Measurements from ENCODE around the gene PRMT7.
"Not testable (repeated sequence)": the region's sequence is repeated elsewhere in the genome, so short reads cannot be mapped to it uniquely, and the experiment has no call there.

PRMT7 gene

DNA sequence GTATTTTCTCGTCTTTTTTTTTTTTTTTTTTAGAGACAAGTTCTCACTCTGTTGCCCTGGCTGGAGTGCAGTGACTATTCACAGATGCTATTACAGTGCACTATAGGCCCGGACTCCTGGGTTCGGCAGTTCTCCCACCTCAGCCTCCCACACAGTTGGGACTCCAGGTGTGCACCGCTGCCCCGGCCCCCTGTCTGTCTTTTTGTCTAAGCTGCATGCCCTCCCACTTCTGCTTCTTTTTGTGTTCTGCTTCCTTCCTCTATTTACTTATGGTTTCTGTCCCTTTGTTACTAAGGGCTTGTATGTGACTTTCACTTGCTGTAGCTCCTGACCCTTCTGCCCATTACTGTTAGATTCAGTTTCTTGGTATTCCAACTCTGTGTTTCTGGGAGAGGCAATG is 26.0 kb upstream of the PRMT7 start:
- DNase-seq, result no peak

DNA sequence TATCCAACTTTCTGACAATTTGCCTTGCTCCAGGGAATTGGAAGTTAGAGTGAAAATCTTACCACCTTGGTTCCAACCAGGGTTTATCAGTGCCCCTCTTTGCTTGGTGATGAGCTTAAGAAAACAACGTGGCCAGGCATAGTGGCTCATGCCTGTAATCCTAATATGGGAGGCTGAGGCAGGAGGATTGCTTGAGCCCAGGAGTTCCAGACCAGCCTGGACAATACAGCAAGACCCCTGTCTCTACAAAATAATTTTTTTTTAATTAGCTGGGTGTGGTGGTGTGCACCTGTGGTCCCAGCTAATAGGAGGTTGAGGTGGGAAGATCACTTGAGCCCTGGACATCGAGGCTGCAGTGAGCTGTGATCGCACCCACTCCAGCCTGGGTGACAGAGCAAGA is 25.1 kb upstream of the PRMT7 start:
- no peak for DNase-seq

DNA sequence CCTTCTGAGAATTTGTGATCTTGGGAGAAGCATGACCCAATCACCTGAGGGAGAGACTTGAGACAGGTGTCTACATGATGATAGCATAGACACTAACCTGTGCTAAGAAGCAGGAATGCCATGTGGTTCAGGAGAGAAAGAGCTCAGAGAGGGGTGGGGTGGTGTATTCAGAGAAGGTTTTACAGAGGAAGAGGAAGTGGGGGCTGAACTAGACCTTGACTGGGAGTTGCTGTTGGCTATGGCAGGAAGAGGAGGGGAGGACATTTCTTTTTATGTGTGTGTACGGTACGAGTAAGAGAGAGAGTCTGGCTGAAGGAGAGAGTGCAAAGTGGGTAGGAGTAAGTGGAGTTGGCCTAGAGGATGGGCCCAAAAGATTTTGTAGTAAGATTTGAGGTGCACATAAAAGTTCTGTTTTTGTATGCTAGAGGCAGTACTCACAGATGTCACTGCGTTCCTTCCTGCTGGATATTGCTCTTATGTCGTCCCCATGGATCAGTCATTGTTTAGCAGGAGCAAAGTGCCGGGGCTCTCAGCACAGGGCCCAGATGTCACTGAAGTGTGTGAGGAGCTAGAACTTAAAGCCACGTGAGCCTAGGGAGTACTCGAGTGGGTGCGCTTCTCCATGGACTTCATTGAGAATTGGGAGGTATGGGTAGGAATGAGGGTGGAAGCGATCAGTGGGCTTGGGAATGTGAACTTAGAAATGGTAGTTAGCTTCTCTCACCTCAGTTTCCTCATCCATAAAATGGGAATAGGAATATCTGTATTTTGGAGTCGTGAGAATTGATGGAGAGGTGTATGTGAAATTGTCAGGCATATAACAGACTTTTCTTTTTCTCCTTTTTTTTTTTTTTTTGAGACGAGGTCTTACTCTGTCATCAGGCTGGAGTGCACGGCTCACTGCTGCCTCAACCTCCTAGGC is 24.4 kb upstream of the PRMT7 start:
- DNase-seq, result no peak

DNA sequence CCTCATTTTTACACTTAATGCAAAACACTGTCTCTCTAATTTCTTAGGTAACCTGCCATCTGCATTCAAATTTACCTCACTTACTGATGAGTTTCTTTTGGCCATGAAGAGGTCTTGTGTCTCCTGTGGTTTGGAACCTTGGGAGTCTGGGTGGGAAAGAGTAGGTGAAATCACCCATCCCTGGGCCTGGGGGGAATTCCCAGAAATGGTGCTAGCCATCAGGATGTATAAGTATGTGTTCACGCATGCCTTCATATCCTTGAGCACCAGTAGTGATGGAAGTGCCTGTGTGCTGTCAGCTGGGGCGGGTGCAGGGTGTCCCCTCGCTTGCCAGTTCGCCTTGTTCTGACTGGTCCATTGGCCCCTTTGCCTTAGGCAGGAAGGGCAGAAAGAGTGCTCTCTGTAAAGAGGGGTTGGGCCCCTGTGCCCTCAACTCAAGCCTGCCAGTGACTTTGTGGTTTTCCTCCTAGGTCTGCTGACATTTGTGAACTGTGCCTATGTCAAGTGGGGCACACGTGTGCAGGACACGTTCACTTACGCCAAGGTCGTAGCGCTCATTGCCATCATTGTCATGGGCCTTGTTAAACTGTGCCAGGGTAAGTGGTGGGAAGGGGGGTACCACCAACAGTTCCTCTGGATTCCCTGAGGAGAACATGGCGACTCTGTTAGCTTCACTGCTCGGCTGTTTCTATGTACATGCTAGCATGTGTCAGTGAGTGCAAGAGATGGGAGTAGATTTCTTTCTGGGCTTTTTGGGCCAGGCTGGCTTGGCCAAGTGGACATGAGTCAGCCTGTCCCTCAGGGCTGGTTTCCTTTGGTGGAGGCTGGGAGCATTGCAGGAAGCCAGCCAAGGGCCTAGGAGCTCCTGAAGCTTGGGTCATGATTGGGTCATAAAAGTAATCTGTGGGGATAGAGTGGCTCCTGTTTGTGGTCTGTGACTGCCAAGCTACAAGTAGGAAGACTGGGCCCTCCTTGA is 23.3 kb upstream of the PRMT7 start:
- DNase-seq, result no peak

DNA sequence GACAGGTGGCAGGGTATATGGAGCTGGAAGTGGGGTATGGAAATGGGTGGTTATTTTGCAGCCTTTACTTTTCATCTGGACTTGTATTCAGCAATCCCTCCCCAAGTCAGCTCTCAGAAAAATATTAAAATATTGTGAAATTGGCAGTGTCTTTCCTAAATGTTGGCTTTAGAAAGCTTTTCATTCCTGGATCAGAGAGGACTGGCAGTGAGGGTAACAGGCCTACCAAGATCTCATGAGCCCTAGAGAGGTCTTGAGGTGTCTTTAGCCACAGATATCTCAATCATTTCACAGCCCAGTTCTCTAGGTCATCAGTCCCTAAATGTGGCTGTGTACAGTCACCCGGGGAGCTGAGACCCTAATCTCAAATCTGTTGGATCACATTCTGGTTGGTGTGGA is 22.6 kb upstream of the PRMT7 start:
- DNase-seq, result no peak

DNA sequence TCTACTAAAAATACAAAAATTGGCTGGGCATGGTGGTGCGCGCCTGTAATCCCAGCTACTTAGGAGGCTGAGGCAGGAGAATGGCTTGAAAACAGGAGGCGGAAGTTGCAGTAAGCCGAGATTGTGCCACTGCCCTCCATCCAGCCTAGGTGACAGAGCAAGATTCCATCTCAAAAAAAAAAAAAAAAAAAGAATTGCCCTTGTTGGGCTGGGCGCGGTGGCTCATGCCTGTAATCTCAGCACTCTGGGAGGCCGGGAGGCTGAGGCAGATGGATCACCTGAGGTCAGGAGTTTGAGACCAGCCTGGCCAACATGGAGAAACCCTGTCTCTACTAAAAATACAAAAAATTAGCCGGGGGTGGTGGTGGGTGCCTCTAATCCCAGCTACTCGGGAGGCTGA is 22.0 kb upstream of the PRMT7 start:
- DNase-seq, result not testable (repeated sequence)

DNA sequence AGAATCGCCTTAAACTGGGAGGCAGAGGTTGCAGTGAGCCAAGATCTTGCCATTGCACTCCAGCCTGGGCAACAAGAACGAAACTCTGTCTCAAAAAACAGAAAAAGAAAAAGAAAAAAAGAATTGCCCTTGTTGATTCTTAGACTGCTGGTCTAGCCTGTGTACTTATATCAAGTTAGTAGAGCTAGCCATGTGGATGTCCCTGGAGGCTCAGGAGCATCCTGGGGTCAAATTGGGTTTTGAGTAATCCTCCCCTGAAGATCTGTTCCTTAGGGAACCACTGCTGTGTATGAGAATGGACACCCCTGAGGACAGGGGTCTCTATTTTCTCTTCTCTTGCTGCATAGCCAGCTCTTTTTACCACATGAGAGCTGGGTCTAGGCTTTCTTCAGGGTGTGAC is 21.6 kb upstream of the PRMT7 start:
- DNase-seq, result no peak

DNA sequence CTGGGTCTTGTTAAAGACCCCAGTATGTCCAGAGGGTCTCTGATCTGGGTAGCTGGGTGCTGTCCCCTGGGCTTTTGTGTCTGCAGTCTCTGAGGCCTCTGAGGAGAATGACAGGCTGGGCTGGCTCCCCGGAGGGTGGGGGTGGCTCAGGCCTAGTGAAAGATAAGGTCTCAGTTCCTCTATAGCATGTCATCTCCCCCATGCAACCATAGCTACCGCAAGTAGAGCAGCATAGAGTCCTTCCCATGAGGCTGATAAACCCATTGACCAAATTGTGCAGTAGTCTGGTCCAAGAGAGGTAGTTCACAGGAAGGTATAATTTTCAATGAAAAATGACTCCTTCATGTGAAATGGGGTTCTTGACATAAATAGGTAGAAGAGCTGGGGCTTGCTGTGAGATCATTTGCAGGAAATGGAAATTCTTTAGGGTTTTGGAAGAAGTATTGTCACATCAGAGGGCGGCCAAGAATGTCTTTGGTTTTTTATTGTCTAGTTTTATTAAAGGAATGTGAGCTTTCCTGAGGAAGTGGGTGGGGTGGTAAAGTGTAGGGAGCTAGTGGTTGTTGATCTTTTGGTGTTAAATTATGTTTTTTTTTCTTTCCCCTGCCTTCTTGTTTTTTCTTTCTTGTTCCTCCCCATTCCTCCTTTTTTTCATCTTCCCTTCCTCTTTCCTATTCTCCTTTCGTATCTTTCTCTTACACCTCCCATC is 21.0 kb upstream of the PRMT7 start:
- DNase-seq, result no peak

DNA sequence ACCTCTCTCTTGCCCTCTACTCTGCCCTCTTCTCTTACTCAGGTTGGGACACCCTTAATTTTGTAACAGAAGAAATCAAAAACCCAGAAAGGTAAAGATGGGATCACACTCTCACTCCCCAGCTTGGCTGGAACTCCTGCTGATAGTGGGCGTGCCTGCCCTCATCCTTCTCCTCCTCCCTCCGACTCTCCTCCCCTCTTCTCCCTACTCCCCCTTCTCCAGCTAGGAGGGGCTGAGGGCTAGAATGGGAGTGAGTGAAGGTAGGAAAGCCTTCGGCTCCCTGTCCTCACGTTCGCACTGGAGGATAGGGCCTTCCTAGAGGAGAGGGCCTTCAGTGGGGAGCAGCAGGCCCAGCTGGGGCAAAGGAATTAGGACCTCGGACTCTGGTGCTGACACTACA is 20.4 kb upstream of the PRMT7 start:
- DNase-seq, result no peak

DNA sequence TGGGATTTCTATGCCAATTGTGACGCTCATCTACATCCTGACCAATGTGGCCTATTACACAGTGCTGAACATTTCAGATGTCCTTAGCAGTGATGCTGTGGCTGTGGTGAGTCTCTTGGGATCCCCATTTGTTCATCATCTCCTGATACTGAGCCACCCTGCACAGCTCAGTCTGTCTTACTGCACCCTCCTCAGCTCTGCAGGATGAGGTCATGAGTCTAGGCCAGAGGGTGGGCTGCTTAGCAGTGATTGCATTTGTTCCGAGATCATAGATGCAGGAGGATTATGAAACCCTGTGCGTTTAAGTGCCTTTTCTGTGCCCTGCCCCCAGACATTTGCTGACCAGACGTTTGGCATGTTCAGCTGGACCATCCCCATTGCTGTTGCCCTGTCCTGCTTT is 19.6 kb upstream of the PRMT7 start:
- no peak for DNase-seq

DNA sequence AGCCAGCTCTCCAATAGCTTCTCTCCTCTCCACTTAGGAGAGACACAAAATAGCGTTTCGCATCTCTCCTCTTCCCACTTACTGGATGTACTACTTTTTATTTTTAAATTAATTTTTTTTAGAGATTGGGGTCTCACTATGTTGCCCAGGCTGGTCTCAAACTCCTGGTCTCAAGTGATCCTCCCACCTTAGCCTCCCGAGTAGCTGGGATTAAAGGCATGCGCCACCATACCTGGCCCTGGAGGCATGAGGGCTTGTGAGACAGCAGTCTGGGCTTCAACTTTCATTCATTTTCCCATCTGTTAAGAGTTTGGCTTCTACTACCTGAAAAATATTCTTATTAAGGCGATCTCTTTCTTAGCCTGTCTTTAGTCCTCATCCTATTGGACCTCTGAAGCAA is 18.4 kb upstream of the PRMT7 start:
- no peak for DNase-seq

DNA sequence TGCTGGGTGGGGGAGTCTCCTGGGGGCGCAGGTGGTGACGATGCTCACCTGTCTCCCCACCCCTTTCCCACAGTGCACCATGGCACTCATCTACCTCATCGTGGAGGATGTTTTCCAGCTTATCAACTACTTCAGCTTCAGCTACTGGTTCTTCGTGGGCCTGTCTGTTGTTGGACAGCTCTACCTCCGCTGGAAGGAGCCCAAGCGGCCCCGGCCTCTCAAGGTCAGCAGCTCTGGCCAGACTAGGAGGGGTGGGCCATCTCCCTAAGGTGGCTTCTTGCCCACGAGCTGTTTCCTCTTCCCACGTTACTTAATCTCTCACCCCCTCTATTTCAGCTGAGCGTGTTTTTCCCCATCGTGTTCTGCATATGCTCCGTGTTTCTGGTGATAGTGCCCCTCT is 14.5 kb upstream of the PRMT7 start:
- DNase-seq, result no peak

DNA sequence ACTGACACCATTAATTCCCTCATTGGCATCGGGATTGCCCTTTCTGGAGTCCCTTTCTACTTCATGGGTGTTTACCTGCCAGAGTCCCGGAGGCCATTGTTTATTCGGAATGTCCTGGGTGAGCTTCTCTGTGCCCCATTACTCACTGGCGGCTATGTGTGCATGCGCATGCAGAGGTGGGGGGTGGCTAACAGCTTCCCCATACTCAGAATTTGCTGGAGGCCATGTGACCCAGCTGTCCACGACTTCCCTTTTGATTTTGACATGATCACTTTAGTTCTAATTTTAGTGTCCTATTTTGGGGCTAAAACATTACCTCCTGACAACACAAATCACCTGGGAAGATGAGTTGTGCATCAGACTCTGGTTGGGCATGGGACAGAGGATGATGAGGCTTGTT is 14.1 kb upstream of the PRMT7 start:
- no peak for DNase-seq

DNA sequence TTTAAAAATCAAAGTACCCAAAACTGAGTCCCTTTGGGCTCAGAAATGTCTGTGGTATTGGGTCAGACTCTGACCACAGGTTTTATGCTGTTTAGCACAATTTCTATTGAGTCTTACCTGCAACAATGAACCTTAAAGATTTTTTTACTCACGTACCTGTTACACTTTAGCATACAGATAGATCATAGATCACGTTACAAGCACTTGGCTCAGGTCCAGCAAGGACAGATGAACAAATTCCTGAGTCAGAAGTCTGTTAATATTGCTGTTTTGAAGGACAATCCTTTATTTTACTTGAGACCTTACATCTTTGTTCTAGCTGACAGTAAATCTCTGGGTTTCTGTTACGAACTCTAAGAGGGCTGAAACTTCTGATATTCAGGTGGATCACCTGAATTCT is 12.9 kb upstream of the PRMT7 start:
- no peak for DNase-seq

DNA sequence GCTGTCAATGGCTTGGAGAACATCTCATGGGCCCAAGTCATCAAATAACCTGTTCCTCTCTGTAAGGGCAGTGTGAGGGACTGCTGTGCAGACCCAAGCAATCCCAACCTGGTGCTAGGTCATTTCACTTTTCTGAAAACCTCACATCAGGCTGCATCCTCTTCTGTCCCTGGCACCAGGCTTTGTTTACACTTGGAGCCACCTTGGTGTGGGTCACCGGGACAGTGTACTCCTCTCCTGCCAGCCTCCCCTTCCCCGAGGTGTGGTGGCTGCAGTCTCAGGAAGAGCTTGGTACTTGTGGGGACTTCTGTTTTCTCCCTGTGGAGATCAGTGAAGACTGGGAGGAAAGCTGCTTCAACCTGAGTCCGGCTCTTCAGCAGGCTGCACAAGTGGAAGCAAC is 12.5 kb upstream of the PRMT7 start:
- no peak for DNase-seq

DNA sequence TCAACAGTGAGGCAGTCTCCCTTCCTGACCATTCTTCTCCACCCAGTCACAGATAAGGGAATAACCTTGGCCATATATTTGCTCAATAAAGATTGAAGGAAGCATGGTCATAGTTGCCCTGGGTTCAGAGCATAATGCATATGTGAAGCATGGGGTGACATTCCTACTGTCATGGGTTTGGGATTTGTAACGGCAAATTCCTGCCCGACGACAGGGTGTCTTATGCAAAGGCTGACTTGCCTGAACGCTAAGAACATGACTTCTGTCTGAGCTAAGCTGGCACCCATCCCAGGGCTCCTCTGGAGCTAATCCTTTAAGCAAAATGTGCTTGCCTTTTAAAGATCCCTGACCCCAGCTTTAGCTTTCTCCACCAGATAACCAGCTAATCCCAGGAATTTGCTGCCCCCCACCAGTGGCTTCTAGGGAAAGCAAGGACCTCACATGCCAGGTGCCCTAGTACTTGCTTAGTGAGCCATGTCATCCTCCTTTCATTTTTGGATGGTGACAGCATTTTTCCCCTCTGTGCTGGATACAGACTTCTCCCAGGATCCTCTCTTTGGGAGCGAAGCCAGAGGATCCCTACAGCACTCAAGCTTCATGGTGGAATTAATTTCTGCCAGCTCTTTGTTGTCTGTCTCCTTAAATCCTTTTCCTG is 11.8 kb upstream of the PRMT7 start:
- DNase-seq, result no peak

DNA sequence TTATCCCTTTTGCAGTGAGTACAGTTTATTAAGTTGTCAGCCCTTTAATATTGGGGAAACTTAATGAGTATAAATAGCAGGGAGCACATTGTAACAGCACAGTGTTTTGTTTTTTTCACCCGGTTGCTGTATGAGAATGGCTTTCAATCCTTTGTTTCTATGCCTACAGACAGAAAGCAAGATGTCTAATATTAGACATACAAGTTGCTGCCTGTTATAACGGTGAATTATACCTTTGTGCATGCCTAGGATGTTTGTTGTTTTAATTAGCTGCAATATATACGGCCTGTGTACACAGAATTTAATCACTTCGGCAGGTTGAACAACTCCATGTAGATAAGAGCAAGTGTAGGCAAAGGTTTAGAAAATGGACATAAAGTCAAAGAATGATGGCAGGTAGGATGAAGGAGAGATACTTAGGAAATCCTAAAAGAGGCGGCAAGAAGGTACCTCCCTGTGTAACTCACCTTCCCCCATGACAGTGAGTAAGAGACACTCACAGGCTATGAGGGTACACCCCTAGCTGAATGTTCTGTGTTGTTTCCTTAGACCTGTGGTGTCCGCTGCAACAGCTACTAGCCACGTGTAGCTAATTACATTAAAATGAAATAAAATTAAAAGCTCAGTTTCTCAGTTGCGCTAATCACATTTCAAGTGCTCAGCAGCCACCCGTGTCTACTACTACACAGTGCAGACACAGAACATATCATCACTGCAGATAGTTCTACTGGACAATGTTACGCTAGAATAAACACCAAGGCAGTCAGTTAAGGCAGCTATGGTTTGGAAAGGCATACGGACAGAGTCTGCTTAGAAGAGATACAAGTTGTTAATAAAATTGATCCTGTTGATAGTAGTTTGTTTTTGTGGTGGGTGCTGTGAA is 11.0 kb upstream of the PRMT7 start:
- no peak for DNase-seq

DNA sequence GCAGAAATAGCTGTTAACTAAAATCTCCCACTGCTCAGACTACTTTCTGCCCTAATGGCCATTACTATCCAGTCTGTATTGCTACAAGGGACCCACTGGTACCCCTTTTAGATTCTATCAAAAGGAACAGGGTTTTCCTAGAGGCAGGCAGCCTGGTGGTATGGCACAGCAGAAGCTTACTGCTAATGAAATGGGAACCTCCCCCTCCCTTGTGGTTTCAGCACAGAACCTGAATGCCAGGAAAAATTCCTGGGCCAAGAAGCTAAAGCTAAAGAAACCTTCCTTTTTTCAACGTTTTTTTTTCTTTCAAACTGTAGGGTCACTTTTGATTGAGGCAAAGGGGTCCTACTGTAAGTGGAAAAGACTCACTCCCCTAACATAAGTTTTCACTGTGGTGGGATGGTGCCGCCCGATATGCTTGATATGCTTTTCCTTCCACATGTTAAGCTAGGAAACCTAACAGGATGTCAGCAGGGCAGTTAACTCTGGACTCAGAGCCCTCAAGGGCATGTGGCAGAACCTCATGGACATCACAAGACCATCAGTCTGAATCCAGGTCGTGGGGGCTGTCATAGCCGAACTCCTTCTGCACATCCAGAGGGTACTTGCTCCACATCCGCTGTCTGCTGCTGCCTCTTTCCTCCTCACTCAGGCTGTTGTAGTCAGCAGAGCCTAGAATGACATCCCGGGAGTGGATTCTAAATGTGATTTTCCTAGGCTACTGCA is 9.9 kb upstream of the PRMT7 start:
- DNase-seq, result no peak

DNA sequence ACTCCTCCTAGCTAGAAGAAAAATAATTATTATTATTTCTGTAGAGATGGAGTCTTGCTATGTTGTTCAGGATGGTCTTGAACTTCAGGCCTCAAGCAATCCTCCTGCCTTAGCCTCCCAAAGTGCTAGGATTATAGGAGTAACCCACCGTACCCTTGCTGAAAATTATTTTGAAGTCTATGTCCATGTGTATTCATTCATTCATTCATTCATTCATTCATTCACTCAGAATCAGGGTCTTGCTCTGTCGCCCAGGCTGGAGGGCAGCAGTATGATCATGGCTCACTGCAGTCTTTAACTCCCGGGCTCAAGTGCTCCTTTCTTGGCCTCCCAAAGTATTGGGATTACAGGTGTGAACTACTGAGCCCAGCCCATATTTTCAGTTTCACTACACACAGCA is 4.2 kb upstream of the PRMT7 start:
- no peak for DNase-seq

DNA sequence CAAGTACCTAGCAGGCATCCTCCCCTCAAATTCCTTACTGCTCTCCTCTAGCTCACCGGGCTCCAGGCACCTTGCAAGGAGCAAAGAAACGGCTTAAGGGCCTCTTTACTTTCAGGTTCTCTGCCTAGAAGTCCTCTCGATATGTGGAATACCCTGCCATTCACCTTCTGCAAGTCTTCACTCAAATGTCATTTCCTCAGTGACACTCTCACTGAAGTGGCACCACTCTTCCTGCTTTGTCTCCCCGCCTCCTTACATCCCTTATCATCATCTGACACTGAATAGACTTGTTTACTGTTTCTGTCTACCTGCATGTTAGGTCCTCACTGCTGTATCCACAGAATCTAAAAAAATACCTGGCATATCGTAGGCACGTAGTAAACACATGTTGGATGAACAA is 1.0 kb upstream of the PRMT7 start:
- DNase-seq, result no peak

DNA sequence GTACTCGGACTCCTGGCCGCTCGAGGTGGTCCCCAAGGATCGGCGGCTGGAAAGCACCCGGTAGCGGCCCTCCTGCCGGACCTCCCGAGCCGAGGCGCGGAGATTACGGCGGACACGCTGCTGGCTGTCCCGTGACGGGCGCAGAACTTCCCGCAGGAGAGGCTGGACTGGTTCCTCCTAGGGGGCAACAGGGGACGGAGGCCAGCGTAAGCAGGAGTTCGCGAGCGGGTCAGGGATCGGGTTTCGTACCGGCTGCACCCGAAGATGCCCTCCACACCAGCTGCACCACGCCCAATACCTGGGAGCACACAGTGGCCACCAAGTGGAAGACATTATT is 414 bp upstream of the PRMT7 start:
- DNase-seq, result no peak

Data from NK-92 treated with Interleukin-12 subunit alpha and Interleukin-12 subunit beta, amount 100 ng/mL, for 24 hours (cell line).